ENCODE results near the gene KCNK3. TPM values are rescaled to one million over a fixed set of nuclear protein-coding genes. Genes with fewer than 3 reads are reported as not detected.

KCNK3 gene
- total and polyA plus RNA-seq, 10 of the 15 experiments (the other 5 are each of a cell fraction or from before 2014, with no cell fraction given), result 0.13 TPM; not detected in 9

DNA sequence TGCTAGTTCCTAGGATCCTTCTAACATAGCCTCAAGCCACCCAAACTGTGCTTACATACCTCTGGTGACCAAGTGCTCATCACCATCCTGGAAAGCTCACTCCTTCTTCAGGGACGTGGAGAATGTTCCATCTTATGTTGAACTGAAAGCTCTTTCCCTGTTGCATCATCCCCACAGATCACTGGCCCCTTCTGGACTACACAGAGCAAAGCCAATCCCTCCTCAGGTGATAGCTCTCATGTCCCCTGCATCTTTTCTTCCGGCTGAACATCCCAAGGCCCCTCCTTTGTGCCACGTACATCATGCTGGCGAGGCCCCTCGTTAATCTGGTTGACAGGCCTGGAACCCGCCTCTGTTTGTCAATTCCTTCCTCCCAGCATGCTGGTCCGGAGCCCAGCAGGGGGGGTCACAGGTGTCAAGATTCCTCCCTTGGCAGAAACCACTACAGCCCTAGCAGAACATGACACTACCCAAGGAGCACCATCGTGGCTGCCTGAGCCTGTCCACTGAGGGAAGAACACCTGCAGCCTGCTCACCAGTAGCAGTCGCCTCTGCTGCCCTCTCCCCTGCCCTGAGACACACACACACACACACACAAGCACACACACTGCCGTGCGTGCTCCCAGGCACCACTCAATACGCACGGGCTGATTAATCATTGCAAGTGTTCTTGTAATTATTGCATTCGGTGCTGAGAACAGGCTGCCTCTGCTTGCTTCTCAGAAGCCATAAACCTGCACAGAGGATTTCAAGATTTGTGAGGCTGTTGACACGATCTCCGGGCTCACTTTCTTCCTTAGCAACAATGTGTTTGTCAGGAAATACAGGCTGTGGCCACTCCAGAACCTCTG is 6.3 kb upstream of the KCNK3 start (continued):
- TF ChIP-seq, protein P1, sequence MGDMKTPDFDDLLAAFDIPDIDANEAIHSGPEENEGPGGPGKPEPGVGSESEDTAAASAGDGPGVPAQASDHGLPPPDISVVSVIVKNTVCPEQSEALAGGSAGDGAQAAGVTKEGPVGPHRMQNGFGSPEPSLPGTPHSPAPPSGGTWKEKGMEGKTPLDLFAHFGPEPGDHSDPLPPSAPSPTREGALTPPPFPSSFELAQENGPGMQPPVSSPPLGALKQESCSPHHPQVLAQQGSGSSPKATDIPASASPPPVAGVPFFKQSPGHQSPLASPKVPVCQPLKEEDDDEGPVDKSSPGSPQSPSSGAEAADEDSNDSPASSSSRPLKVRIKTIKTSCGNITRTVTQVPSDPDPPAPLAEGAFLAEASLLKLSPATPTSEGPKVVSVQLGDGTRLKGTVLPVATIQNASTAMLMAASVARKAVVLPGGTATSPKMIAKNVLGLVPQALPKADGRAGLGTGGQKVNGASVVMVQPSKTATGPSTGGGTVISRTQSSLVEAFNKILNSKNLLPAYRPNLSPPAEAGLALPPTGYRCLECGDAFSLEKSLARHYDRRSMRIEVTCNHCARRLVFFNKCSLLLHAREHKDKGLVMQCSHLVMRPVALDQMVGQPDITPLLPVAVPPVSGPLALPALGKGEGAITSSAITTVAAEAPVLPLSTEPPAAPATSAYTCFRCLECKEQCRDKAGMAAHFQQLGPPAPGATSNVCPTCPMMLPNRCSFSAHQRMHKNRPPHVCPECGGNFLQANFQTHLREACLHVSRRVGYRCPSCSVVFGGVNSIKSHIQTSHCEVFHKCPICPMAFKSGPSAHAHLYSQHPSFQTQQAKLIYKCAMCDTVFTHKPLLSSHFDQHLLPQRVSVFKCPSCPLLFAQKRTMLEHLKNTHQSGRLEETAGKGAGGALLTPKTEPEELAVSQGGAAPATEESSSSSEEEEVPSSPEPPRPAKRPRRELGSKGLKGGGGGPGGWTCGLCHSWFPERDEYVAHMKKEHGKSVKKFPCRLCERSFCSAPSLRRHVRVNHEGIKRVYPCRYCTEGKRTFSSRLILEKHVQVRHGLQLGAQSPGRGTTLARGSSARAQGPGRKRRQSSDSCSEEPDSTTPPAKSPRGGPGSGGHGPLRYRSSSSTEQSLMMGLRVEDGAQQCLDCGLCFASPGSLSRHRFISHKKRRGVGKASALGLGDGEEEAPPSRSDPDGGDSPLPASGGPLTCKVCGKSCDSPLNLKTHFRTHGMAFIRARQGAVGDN (IDR thresholded peaks at IDR 0.05), result no peak
- no peak for TF ChIP-seq ZBED1 (IDR thresholded peaks at IDR 0.05; ENCODE audit: borderline replicate concordance)
- TF ChIP-seq WRNIP1 (IDR thresholded peaks at IDR 0.05; ENCODE audit: borderline replicate concordance, low read depth, low read length), result no peak
- TF ChIP-seq MTA2 (IDR thresholded peaks at IDR 0.05; ENCODE audit: low read depth), result no peak
- TF ChIP-seq, protein P2, sequence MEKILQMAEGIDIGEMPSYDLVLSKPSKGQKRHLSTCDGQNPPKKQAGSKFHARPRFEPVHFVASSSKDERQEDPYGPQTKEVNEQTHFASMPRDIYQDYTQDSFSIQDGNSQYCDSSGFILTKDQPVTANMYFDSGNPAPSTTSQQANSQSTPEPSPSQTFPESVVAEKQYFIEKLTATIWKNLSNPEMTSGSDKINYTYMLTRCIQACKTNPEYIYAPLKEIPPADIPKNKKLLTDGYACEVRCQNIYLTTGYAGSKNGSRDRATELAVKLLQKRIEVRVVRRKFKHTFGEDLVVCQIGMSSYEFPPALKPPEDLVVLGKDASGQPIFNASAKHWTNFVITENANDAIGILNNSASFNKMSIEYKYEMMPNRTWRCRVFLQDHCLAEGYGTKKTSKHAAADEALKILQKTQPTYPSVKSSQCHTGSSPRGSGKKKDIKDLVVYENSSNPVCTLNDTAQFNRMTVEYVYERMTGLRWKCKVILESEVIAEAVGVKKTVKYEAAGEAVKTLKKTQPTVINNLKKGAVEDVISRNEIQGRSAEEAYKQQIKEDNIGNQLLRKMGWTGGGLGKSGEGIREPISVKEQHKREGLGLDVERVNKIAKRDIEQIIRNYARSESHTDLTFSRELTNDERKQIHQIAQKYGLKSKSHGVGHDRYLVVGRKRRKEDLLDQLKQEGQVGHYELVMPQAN (conservative IDR thresholded peaks at IDR 0.05), result no peak
- no peak for TF ChIP-seq ZNF384 (IDR thresholded peaks at IDR 0.05; ENCODE audit: borderline replicate concordance, low read depth, low read length)
